Erythroblast (primary cell): ENCODE results near the gene DDX42.

ENCODE experiments used
- GATA1 ChIP-seq: IDR thresholded peaks from 2 replicates; pipeline ENCODE4 v1.6.1; 2011; ENCODE audit warnings: low read depth, mild to moderate bottlenecking, control low read depth, low read length, moderate library complexity
- POLR2A ChIP-seq: IDR thresholded peaks from 2 replicates; pipeline ENCODE4 v1.6.1; 2011; ENCODE audit warnings: mild to moderate bottlenecking, low read length

GRCh38 chr17:63820963-63821561, 47.1 kb downstream of the DDX42 start:
- TF ChIP-seq POLR2A (no peak), GATA1 (no peak)
